GM18511 (cell line): ENCODE measurements around the gene IKZF1.

ENCODE experiments used
- ATAC-seq: cut with Tn5 transposase; IDR thresholded peaks from one replicate; pipeline ENCODE4 v1.9.1; 2021; ENCODE audit warnings: mild to moderate bottlenecking, moderate library complexity; ENCODE audit not compliant: unreplicated experiment

The IKZF1 gene

GRCh38 chr7:50352751-50353150 lies 48.2 kb downstream of the IKZF1 start:
- no peak for ATAC-seq

GRCh38 chr7:50353201-50353600 lies 48.7 kb downstream of the IKZF1 start:
- no peak for ATAC-seq

GRCh38 chr7:50353894-50354595 lies 49.5 kb downstream of the IKZF1 start:
- no peak for ATAC-seq

GRCh38 chr7:50355817-50356178 lies 51.3 kb downstream of the IKZF1 start:
- no peak for ATAC-seq

GRCh38 chr7:50356212-50356944 lies 51.9 kb downstream of the IKZF1 start:
- no peak for ATAC-seq

- no peak for ATAC-seq
Measured at GRCh38 chr7:50356945-50357268, 52.4 kb downstream of the IKZF1 start.

GRCh38 chr7:50357426-50357825 lies 52.9 kb downstream of the IKZF1 start:
- ATAC-seq = no peak

GRCh38 chr7:50358041-50358705 lies 53.7 kb downstream of the IKZF1 start:
- no peak for ATAC-seq

- ATAC-seq = no peak
Measured at GRCh38 chr7:50358779-50359178, 54.3 kb downstream of the IKZF1 start.

- ATAC-seq = no peak
Measured at GRCh38 chr7:50359258-50359994, 54.9 kb downstream of the IKZF1 start.

- no peak for ATAC-seq
Measured at GRCh38 chr7:50359995-50360925, 55.7 kb downstream of the IKZF1 start.

GRCh38 chr7:50362142-50362541 lies 57.6 kb downstream of the IKZF1 start:
- ATAC-seq = no peak

- no peak for ATAC-seq
Measured at GRCh38 chr7:50362712-50363282, 58.3 kb downstream of the IKZF1 start.

GRCh38 chr7:50363327-50364060 lies 59.0 kb downstream of the IKZF1 start:
- no peak for ATAC-seq

GRCh38 chr7:50364645-50365044 lies 60.1 kb downstream of the IKZF1 start:
- ATAC-seq = no peak

- no peak for ATAC-seq
Measured at GRCh38 chr7:50366311-50366710, 61.8 kb downstream of the IKZF1 start.

- ATAC-seq = peak; percentile 42
Measured at GRCh38 chr7:50367100-50367499, 62.6 kb downstream of the IKZF1 start.

GRCh38 chr7:50367570-50367969 lies 63.1 kb downstream of the IKZF1 start:
- ATAC-seq = no peak

GRCh38 chr7:50368366-50368765 lies 63.9 kb downstream of the IKZF1 start:
- peak; percentile 39 for ATAC-seq
